LNCAP (cell line): Measurements from ENCODE around the gene ITPRIPL2.

ENCODE experiments used
- CTCF ChIP-seq: fragments of 450-650 bp; IDR thresholded peaks from 2 replicates; pipeline ENCODE4 v1.5.1; 2017; ENCODE audit warnings: mild to moderate bottlenecking

Gene ITPRIPL2

GRCh38 chr16:19168371-19169081, 54.8 kb downstream of the ITPRIPL2 start:
- TF ChIP-seq CTCF = no peak

GRCh38 chr16:19169082-19169639, 55.4 kb downstream of the ITPRIPL2 start:
- no peak for TF ChIP-seq CTCF

GRCh38 chr16:19170043-19170655, 56.4 kb downstream of the ITPRIPL2 start:
- TF ChIP-seq CTCF = no peak
